ENCODE data around the gene AK3. TPM values are rescaled to one million over a fixed set of nuclear protein-coding genes. Genes with fewer than 3 reads are reported as not detected.
A peak's percentile ranks its signal among the peaks of the same experiment; 100 is the strongest.

Gene AK3
- total RNA-seq, 3 donors from 2014 or later: 80.3 to 123 (median 84.6) TPM

DNA sequence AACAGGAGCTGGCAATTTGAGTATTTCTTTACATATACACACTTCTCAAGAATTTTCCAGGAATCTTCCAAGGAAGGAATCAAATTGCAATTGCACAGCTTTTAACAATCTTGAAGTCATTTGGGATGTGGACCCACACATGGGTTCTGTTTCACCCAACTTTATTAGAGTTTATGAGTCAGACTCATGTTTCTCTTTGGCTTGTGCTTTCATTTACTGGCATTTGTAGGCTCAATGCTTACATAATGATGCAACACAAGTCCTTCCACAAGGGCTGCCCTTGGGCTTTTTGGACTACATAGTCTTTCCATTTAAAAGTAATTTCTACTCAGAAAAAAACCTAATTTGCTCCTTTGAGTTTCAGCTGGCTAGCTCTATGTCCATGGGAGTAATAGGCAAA is 66.2 kb downstream of the AK3 start:
- no peak overlapping the region for H3K4me3 ChIP-seq
- no peaks in the 10 kb centered on the region for H3K27me3 ChIP-seq
- no peaks in the 10 kb centered on the region for H3K36me3 ChIP-seq
- H3K27ac ChIP-seq: peak overlapping the region; percentile 52 to 82
- intact Hi-C loops (cut with DNase I; ENCODE audit: low total_unique reads): loop anchor here (5.0 kb wide), 1 partner anchor 218 kb away; no protein-coding TSS in a partner anchor
- no peaks in the 10 kb centered on the region for H3K9me3 ChIP-seq
- no peaks in the 10 kb centered on the region for H3K4me1 ChIP-seq
- no peak for DNase-seq (ENCODE audit: low spot score in 2 of 2)
- TF ChIP-seq POLR2A (IDR thresholded peaks at IDR 0.05) (no peak), POLR2AphosphoS5 (IDR thresholded peaks at IDR 0.05) (no peak)
- TF ChIP-seq, protein P1, sequence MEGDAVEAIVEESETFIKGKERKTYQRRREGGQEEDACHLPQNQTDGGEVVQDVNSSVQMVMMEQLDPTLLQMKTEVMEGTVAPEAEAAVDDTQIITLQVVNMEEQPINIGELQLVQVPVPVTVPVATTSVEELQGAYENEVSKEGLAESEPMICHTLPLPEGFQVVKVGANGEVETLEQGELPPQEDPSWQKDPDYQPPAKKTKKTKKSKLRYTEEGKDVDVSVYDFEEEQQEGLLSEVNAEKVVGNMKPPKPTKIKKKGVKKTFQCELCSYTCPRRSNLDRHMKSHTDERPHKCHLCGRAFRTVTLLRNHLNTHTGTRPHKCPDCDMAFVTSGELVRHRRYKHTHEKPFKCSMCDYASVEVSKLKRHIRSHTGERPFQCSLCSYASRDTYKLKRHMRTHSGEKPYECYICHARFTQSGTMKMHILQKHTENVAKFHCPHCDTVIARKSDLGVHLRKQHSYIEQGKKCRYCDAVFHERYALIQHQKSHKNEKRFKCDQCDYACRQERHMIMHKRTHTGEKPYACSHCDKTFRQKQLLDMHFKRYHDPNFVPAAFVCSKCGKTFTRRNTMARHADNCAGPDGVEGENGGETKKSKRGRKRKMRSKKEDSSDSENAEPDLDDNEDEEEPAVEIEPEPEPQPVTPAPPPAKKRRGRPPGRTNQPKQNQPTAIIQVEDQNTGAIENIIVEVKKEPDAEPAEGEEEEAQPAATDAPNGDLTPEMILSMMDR (IDR thresholded peaks at IDR 0.05): no peak

DNA sequence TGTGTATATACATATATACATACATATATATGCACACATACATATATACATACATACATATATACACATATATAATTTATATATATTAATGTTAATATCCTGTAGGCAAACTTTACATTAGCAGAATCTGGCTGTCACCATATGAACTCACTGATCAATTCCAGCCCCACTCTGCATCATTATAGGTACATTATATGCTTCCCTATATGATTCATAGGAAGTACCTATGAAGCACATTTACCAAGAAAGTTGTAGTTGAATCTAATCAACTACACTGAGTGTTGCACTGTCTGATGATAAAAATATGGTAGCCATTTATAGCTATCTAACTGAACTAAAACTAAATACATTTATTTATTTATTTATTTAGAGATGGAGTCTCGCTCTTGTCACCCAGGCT is 69.3 kb downstream of the AK3 start:
- Histone ChIP-seq H3K4me3 (no peak overlapping the region), H3K27ac (no peak overlapping the region), H3K36me3 (no peaks in the 10 kb centered on the region), H3K4me1 (no peaks in the 10 kb centered on the region), H3K9me3 (no peaks in the 10 kb centered on the region), H3K27me3 (no peaks in the 10 kb centered on the region)
- intact Hi-C loops (cut with DNase I; ENCODE audit: low total_unique reads): no loop called here
- TF ChIP-seq POLR2AphosphoS5 (IDR thresholded peaks at IDR 0.05) (no peak), POLR2A (IDR thresholded peaks at IDR 0.05) (no peak)
- TF ChIP-seq, protein P1 (IDR thresholded peaks at IDR 0.05): no peak
- DNase-seq (ENCODE audit: low spot score in 2 of 2): no peak

DNA sequence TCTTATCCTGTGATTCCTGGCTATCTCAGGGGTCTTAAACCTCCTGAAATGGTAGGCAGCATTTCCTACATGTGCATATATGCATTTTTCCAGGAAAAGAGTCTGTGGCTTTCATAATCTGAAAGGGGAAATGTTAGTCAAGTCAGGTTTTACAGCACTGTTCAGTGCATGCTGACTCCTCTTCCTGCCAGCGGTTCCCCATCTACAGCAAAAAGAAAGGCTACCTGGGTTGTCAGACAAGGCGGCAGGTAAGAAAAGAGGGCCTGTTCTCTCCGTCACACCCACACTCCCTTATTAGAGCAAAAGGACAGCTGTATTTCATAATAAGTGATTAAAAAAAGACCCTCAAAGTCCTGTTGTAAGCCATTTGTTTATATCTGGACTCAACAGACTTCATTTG is 70.4 kb downstream of the AK3 start:
- H3K9me3 ChIP-seq: no peaks in the 10 kb centered on the region
- no peak for DNase-seq (ENCODE audit: low spot score in 2 of 2)
- H3K36me3 ChIP-seq: no peaks in the 10 kb centered on the region
- H3K4me3 ChIP-seq: no peak overlapping the region
- H3K4me1 ChIP-seq: no peaks in the 10 kb centered on the region
- TF ChIP-seq POLR2A (IDR thresholded peaks at IDR 0.05) (no peak), POLR2AphosphoS5 (IDR thresholded peaks at IDR 0.05) (no peak)
- TF ChIP-seq, protein P1 (IDR thresholded peaks at IDR 0.05): no peak
- no peak overlapping the region for H3K27ac ChIP-seq
- intact Hi-C loops (cut with DNase I; ENCODE audit: low total_unique reads): no loop called here
- no peaks in the 10 kb centered on the region for H3K27me3 ChIP-seq

DNA sequence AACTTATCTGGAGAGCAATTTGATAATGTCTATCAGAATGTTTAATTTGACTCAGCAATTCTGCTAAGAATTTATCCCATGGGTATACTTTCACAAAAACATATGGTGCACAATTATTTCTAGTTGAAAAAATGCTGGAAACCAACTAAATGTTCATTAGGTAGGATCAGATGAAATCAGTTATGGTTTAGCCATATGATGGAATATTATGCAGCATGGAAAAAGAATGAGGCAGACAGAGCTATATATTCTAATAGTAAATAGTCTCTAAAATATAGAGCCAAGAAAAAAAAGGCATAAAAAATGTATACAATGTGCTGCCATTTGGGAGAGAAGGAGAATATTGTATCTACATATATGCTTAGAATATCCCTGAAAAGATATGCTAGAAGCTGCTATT is 71.1 kb downstream of the AK3 start:
- H3K36me3 ChIP-seq: no peaks in the 10 kb centered on the region
- no peak for DNase-seq (ENCODE audit: low spot score in 2 of 2)
- no peak overlapping the region for H3K4me3 ChIP-seq
- H3K27me3 ChIP-seq: no peaks in the 10 kb centered on the region
- intact Hi-C loops (cut with DNase I; ENCODE audit: low total_unique reads): no loop called here
- no peaks in the 10 kb centered on the region for H3K4me1 ChIP-seq
- TF ChIP-seq, protein P1 (IDR thresholded peaks at IDR 0.05): no peak
- no peak for TF ChIP-seq POLR2AphosphoS5 (IDR thresholded peaks at IDR 0.05)
- TF ChIP-seq POLR2A (IDR thresholded peaks at IDR 0.05): no peak
- no peaks in the 10 kb centered on the region for H3K9me3 ChIP-seq
- H3K27ac ChIP-seq: no peak overlapping the region

DNA sequence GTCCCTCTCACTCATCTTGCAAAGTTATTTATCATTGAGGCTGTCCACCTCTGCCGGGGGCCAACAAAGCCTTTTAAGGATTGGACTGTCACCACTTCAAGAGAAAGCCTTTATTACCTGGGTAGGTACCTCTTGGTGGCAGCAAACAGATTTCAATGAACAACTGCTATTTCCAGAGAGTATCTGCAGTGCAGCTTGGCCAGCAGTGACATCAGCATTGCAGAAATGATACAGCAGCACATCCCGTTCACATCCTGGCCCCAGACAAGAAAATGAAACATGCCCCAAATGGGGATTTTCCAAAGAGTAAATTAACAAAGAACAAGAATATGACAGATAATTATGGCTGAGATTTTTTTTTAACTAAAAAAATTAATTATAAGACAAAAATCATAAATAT is 72.4 kb downstream of the AK3 start:
- Histone ChIP-seq H3K4me3 (no peak overlapping the region), H3K36me3 (no peaks in the 10 kb centered on the region), H3K4me1 (no peaks in the 10 kb centered on the region), H3K27ac (no peak overlapping the region), H3K9me3 (no peaks in the 10 kb centered on the region), H3K27me3 (no peaks in the 10 kb centered on the region)
- TF ChIP-seq POLR2AphosphoS5 (IDR thresholded peaks at IDR 0.05): no peak
- TF ChIP-seq POLR2A (IDR thresholded peaks at IDR 0.05): no peak
- TF ChIP-seq, protein P1 (IDR thresholded peaks at IDR 0.05): no peak
- intact Hi-C loops (cut with DNase I; ENCODE audit: low total_unique reads): no loop called here
- DNase-seq (ENCODE audit: low spot score in 2 of 2): no peak

All from breast epithelium (tissue), 4 donors.